Measurements from ENCODE around the gene UTF1. TPM values are rescaled to one million over a fixed set of nuclear protein-coding genes. Genes with fewer than 3 reads are reported as not detected.

The UTF1 gene
- total and polyA plus RNA-seq, 8 donors = not detected

- no peak overlapping the region for H3K4me3 ChIP-seq
- WGBS, 5 donors = 37 to 55% (median 43%) methylated on average over 23 to 33 of the region's 33 CpGs
- H3K27me3 ChIP-seq = peaks cover 0 to 98% (median 45%) of the 10 kb centered on the region in 3 donors
- TF ChIP-seq POLR2A (IDR thresholded peaks at IDR 0.05) (no peak), CTCF (IDR thresholded peaks at IDR 0.05) (no peak), POLR2AphosphoS5 (IDR thresholded peaks at IDR 0.05) (no peak), EP300 (IDR thresholded peaks at IDR 0.05) (no peak)
- peak; percentile 41 to 84 for DNase-seq
- intact Hi-C loops (cut with DNase I; ENCODE audit: low total_unique reads) = no loop called here
- H3K36me3 ChIP-seq = no peaks in the 10 kb centered on the region
- peaks cover 0 to 22% (median 8%) of the 10 kb centered on the region in 4 donors for H3K4me1 ChIP-seq
- no peak overlapping the region for H3K27ac ChIP-seq
- H3K9me3 ChIP-seq = no peaks in the 10 kb centered on the region
Measured at GRCh38 chr10:133245439-133246235, 15.6 kb downstream of the UTF1 start.

- 25 to 44% (median 36%) methylated on average over 12 of the region's 12 CpGs for WGBS, 5 donors
Measured at GRCh38 chr10:133246236-133246626, 16.2 kb downstream of the UTF1 start.

GRCh38 chr10:133247681-133248333 lies 17.8 kb downstream of the UTF1 start:
- no peaks in the 10 kb centered on the region for H3K36me3 ChIP-seq
- no peak for DNase-seq
- H3K9me3 ChIP-seq = no peaks in the 10 kb centered on the region
- no peak for TF ChIP-seq POLR2AphosphoS5 (IDR thresholded peaks at IDR 0.05)
- no peak for TF ChIP-seq POLR2A (IDR thresholded peaks at IDR 0.05)
- no peak for TF ChIP-seq EP300 (IDR thresholded peaks at IDR 0.05)
- no peak for TF ChIP-seq CTCF (IDR thresholded peaks at IDR 0.05)
- no peak overlapping the region for H3K27ac ChIP-seq
- 79 to 88% (median 80%) methylated on average over 19 to 36 of the region's 36 CpGs for WGBS, 5 donors
- H3K4me1 ChIP-seq = peaks cover 0 to 10% (median 7%) of the 10 kb centered on the region in 4 donors
- no peak overlapping the region for H3K4me3 ChIP-seq
- peaks cover 0 to 97% (median 35%) of the 10 kb centered on the region in 3 donors for H3K27me3 ChIP-seq
- intact Hi-C loops (cut with DNase I; ENCODE audit: low total_unique reads) = no loop called here

More at GRCh38 chr10:133246236-133246626, 16.2 kb downstream of the UTF1 start:
- Histone ChIP-seq H3K27me3 (peaks cover 0 to 98% (median 39%) of the 10 kb centered on the region in 3 donors), H3K27ac (no peak overlapping the region), H3K36me3 (no peaks in the 10 kb centered on the region), H3K4me3 (no peak overlapping the region), H3K9me3 (no peaks in the 10 kb centered on the region), H3K4me1 (peaks cover 0 to 17% (median 7%) of the 10 kb centered on the region in 4 donors)
- no peak for DNase-seq
- intact Hi-C loops (cut with DNase I; ENCODE audit: low total_unique reads) = no loop called here
- TF ChIP-seq POLR2A (IDR thresholded peaks at IDR 0.05) (no peak), POLR2AphosphoS5 (IDR thresholded peaks at IDR 0.05) (no peak), CTCF (IDR thresholded peaks at IDR 0.05) (no peak), EP300 (IDR thresholded peaks at IDR 0.05) (no peak)

- H3K4me3 ChIP-seq = no peak overlapping the region
- H3K4me1 ChIP-seq = peaks cover 0 to 10% (median 7%) of the 10 kb centered on the region in 4 donors
- H3K27me3 ChIP-seq = peaks cover 0 to 96% (median 34%) of the 10 kb centered on the region in 3 donors
- H3K27ac ChIP-seq = no peak overlapping the region
- no peak for DNase-seq
- TF ChIP-seq EP300 (IDR thresholded peaks at IDR 0.05) (no peak), POLR2A (IDR thresholded peaks at IDR 0.05) (no peak), POLR2AphosphoS5 (IDR thresholded peaks at IDR 0.05) (no peak), CTCF (IDR thresholded peaks at IDR 0.05) (no peak)
- intact Hi-C loops (cut with DNase I; ENCODE audit: low total_unique reads) = no loop called here
- 71 to 89% (median 84%) methylated on average over 2 to 12 of the region's 12 CpGs for WGBS, 5 donors
- no peaks in the 10 kb centered on the region for H3K9me3 ChIP-seq
- no peaks in the 10 kb centered on the region for H3K36me3 ChIP-seq
Measured at GRCh38 chr10:133248334-133248715, 18.3 kb downstream of the UTF1 start.

Measured in stomach (tissue), 9 donors.